M059J (cell line): ENCODE data around the gene MTCL1. TPM values are rescaled to one million over a fixed set of nuclear protein-coding genes. Genes with fewer than 3 reads are reported as not detected.

Experiments used
- DNase-seq: peaks from one replicate; pipeline ENCODE4 v3.0.0-alpha.2; 2012; ENCODE audit warnings: low read depth
- total RNA-seq: library from RNA; depleted of rRNA; stranded (reverse); fragments of >200 nt; shearing (Covaris generic); gene quantifications from 2 replicates; pipeline ENCODE4 v1.2.3, GENCODE V29; 2014

The MTCL1 gene
- total RNA-seq, 1 experiment from 2014 or later: 28.2 TPM

GRCh38 chr18:8769509-8770095 is 64.2 kb downstream of the MTCL1 start:
- DNase-seq: no peak

GRCh38 chr18:8770657-8771056 is 65.3 kb downstream of the MTCL1 start:
- DNase-seq: no peak

DNA sequence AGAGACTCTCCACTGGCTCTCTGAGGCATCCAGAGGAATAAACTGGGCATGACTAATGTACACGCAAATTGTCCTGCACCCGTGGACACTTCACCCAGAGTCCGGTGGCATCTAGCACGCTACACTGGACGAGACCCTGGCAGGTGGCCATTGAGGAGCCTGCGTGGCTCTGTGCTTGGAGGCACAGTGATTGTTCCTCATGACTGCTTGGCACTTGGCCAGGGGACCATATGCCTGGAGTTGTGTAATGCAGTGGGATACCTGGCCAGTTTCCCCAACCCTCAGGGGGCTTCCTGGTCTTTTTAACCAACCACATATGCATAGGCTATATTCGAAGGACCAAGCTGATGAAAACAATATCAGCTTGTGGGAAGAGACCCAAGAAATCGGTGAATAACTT is 66.6 kb downstream of the MTCL1 start:
- DNase-seq: peak; percentile 37

GRCh38 chr18:8773980-8774379 is 68.6 kb downstream of the MTCL1 start:
- peak; percentile 42 for DNase-seq

GRCh38 chr18:8776013-8776943 is 70.9 kb downstream of the MTCL1 start:
- no peak for DNase-seq

DNA sequence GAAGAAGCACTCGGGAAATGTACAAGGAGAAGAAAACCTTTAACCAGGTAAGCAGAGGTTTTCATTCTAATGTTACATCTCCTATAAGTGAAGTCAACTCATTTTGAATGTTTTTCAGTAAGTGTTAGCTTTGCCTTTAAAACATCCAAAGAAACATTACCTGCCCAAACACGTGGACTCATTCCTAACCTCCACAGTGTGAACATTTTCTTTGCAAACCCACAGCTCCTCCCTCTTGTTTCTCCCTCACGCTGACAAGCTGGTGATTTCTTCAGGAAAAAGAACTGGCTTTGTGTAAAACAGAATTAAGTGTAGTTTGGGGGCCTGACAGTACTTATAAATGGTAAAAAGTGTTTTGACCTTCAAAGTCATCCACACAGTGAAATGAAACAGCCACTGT is 72.5 kb downstream of the MTCL1 start:
- no peak for DNase-seq

DNA sequence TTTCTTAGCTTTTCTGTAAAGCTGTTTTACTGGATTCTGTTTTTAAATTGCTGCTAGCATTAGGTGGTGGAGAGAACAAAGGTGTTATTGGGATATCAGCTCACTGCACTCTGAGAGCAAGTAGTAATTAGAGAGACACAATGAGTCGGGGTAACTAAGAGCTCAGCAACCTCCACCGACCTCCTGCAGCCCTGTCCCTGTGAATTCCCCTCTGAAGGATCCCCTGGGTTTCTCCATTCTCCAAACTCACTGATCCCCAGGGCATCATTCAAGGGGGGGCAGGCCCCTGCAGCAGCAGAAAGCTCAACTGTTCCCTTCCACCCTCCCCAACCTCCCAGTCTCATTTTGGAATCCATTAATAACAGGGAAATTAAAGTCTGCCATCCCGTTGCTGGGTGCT is 73.0 kb downstream of the MTCL1 start:
- DNase-seq: no peak

DNA sequence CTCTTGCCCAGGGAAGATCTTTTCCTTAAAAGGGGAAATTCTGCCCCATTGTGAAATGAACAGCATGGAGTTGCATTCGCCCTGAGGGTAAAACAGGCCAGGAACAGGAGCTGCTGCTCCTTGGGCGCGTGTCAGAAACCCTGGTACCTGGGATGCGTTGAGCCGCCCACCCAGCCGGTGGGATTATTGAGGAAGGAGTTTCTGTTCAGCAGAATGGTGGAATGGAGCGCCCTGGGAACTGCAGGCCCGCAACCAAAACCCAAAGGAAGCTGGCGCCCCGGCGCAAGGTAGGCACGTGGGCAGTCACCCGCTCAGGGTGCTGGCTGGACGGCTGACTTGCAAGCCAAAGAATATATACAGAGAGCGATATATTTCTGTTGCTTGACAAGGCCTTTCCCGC is 73.5 kb downstream of the MTCL1 start:
- no peak for DNase-seq

GRCh38 chr18:8779251-8779650 is 73.9 kb downstream of the MTCL1 start:
- DNase-seq: no peak

DNA sequence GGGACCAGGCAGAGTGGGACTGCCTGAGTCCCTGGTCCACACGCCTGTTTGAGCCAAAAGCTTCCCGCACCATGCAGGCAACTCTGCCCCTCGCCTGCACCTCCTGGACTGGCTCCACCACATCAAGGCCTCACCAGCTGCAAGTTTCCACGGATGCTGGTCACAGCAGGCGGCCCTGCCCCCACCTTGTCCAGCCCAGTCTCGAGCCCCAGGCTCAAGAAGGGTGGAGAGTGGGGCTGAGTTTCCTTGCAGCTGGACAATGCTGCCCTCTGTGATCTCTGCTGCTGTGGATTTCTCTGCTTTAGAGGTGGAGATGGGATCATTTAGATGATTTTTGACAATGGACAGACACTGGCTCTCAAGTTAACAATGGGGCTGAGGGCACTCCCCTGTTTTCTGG is 74.9 kb downstream of the MTCL1 start:
- DNase-seq: no peak

DNA sequence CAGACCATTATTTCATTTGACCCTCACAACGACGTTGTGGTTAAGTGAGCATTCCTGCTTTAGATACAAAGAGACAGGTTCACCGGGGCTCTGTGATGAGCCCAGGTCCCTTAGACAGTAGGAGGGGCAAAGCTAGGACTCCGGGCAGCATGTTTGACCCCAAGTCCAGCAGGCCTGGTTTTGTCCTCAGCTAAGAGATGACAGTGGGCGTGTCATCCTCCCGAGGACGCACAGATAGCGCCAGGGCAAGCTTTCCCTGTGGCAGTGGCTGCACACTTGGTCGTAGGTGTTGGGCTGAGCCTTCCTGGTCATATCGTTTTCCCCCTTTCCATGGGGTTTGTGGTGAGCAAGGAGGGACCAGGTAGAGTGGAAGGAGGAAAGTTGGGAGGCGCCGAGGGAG is 76.3 kb downstream of the MTCL1 start:
- no peak for DNase-seq

DNA sequence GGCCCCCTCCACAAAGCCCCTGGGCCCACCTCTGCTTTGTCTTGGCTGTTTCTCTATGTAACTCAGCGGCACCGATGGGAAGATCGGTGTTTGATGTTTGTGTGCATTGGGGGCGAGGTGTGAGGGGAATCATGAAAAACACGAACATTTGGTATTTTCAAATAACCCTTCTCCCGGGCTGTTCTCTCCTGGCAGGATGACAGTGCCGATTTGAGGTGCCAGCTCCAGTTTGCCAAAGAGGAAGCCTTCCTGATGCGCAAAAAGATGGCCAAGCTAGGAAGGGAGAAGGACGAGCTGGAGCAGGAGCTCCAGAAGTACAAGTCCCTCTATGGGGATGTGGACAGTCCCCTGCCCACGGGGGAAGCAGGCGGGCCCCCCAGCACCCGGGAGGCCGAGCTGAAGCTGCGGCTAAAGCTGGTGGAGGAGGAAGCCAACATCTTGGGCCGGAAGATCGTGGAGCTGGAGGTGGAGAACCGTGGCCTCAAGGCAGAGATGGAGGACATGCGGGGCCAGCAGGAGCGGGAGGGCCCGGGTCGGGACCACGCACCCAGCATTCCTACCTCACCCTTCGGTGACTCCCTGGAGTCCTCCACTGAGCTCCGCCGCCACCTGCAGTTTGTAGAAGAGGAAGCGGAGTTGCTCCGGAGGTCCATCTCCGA is 78.1 kb downstream of the MTCL1 start:
- DNase-seq: no peak

DNA sequence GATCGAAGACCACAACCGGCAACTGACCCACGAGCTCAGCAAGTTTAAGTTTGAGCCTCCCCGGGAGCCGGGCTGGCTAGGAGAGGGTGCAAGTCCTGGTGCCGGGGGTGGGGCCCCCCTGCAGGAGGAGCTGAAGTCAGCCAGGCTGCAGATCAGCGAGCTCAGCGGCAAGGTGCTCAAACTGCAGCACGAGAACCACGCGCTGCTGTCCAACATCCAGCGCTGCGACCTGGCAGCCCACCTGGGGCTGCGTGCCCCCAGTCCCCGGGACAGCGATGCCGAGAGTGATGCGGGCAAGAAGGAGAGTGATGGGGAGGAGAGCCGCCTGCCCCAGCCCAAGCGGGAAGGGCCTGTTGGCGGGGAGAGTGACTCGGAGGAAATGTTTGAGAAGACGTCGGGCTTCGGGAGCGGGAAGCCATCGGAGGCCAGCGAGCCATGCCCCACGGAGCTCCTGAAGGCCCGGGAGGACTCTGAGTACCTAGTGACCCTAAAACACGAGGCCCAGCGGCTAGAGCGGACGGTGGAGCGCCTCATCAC is 78.7 kb downstream of the MTCL1 start:
- no peak for DNase-seq

GRCh38 chr18:8785261-8785660 is 79.9 kb downstream of the MTCL1 start:
- no peak for DNase-seq

GRCh38 chr18:8785855-8786482 is 80.6 kb downstream of the MTCL1 start:
- no peak for DNase-seq

- DNase-seq: no peak
Measured at GRCh38 chr18:8786483-8787370, 81.4 kb downstream of the MTCL1 start.

GRCh38 chr18:8787371-8787670 is 82.0 kb downstream of the MTCL1 start:
- DNase-seq: no peak

DNA sequence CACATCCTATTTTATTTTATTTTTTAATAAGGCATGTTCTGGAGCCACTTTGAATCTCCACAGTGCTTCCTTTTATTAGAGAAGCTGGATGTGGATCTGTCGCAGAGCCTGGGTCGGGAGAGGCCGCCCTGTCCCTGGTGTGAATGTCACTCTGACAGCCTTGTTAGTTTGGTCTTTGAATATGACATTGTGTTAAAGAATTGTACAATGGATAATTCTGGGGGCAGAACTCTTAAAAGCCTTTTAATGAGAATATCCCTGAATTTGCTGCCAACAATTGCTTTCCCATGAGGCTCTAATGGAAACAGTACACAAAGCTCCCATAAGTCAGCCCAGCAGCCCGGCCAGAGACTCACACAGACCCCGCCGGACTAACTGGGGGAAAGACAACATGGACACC is 82.4 kb downstream of the MTCL1 start:
- no peak for DNase-seq

- no peak for DNase-seq
Measured at GRCh38 chr18:8788503-8789429, 83.4 kb downstream of the MTCL1 start.

DNA sequence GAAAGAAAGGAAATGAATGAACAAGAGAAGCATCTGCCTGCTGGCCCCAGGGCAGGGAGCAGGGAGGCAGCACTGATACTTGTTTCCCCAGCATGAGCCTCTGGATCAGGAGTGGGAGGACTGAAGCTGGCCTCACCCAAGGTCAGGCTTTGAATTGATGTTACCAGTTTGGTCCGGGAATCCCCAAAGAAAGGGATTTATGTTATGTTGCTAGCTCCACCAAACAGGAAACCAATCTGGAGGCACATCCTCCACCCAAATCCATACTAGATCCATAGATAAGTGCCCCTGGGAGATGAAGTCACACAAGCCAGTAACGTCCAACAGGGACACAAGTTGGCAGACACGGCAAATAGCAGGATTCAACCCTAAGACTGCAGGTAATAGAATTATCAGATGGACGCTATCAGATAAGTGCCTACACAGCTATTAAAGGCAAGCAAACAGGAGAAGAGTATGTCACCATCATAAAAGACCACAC is 85.9 kb downstream of the MTCL1 start:
- peak; percentile 37 for DNase-seq
